ENCODE data around the gene ZC3H7B.

Gene ZC3H7B

DNA sequence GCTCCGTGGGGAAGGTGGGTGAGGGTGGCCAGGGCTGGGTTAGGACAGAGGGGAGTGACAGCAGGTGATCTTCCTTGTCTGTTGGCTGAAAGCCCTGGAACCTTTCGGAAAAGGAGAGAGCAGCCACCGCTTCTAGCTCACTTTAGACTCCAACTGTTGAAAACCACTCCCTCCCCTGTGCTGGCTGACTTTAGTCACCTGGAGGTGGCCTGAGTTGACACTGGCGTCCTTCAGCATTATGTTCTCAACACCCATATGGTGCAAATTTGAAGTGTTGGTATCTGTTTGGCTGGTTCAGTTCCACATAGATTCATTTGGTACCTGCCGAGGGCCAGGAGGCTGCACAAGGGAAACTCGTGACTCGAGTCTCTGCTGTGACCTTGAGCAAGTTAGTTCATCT, 28.8 kb downstream of the ZC3H7B start:
- no peak for DNase-seq

- DNase-seq, result no peak
Measured at GRCh38 chr22:41332217-41332939, 31.1 kb downstream of the ZC3H7B start.

GRCh38 chr22:41333806-41334205, 32.5 kb downstream of the ZC3H7B start:
- DNase-seq, result no peak

DNA sequence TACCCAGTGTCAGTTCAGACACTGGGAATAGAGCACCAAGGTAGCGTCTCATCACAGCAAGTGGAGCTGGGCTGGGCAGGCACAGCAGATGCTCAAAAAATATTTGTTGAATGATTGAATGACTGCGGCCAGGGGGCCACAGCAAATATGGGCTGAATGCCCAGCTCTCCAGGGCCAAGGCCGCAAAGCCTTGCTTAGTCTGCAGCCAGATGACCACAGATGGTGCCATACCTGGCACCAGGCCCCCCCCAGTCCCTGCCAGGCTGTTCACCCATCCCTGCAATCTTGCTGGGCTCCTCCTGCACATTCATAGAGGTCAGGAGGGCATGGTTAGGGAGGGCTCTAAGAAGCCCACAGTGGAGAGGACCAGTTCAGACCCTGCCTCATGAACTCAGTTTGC, 32.9 kb downstream of the ZC3H7B start:
- DNase-seq, result no peak

DNA sequence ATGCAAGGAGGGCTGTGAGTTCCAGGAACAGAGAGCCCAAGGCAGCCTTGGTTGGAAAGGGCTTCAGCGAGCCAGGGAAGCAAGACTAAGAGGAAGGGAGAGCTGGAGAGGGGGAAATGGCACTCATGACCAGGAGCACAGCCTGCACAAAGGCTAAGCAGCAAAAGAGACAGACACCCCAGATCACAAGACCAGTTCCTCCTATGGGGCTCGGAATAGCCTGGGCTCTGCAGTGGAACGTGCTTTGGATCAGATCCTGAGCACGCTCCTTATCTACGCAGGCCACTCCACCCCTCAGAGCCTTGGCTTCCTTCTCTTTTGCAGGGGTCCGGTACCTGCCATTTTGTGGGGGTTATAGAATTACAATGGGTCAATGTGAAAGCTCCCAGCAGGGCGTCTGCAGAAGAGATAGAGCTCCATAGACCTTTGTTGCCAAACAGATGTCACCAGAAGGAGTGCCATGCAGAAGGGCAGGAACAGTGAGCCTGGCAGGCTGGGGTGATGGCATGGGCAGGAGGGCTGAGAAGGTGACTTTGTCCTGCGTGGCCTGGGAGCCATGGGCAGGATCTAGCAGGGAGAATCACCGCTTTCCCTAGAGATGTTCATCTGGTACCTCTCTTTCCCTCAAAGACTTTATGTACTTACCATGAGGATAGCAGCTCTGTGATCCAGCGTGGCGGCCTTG, 33.8 kb downstream of the ZC3H7B start:
- no peak for DNase-seq

GRCh38 chr22:41338614-41339212, 37.4 kb downstream of the ZC3H7B start:
- no peak for DNase-seq

DNA sequence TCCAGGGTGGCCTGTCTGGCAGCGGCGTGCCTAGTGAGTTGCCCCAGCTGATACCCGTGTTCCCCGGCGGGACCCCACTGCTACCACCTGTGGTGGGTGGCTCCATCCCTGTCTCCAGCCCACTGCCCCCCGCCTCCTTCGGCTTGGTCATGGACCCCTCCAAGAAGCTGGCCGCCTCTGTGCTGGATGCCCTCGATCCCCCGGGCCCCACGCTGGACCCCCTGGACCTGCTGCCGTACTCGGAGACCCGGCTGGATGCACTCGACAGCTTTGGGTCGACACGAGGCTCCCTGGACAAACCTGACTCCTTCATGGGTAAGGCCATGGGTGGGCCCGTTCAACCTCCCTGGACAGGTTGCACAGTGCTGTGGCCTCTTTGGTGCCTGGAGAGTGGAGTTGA, 38.5 kb downstream of the ZC3H7B start:
- DNase-seq, result no peak

- DNase-seq, result no peak
Measured at GRCh38 chr22:41340357-41340756, 39.0 kb downstream of the ZC3H7B start.

- no peak for DNase-seq
Measured at GRCh38 chr22:41341012-41341411, 39.7 kb downstream of the ZC3H7B start.

- no peak for DNase-seq
Measured at GRCh38 chr22:41341990-41342389, 40.7 kb downstream of the ZC3H7B start.

- DNase-seq, result no peak
Measured at GRCh38 chr22:41343300-41343699, 42.0 kb downstream of the ZC3H7B start.

- DNase-seq, result no peak
Measured at GRCh38 chr22:41343717-41344116, 42.4 kb downstream of the ZC3H7B start.

DNA sequence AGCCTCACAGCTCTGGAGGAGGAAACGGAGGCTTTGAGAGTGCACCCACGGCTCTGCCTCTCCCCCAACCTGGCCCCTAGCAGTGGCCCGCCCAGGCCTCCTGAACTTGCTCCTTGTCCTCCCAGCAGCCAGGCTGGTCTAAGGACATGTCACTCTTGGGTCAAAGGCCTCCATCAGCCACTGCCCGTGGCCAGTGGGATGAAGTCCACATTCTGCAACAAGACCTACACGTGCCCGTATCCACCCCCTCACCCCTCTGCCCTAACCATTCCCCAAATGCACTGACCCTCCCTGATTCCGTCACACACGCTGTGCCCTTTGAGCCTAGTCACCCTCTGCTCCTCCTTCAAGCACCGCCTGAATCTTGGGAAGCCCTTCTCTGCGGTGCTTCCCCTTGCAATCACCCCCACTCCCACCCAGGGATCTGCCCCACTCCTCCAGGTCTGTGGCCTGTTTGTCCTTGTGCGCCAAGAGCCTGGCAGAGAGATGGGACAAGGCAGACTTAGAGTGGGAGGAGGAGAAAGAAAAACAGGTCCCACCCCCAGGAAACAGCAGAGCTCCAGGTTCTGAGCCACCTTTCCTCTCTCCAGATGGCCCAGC, 43.0 kb downstream of the ZC3H7B start:
- DNase-seq, result no peak

DNA sequence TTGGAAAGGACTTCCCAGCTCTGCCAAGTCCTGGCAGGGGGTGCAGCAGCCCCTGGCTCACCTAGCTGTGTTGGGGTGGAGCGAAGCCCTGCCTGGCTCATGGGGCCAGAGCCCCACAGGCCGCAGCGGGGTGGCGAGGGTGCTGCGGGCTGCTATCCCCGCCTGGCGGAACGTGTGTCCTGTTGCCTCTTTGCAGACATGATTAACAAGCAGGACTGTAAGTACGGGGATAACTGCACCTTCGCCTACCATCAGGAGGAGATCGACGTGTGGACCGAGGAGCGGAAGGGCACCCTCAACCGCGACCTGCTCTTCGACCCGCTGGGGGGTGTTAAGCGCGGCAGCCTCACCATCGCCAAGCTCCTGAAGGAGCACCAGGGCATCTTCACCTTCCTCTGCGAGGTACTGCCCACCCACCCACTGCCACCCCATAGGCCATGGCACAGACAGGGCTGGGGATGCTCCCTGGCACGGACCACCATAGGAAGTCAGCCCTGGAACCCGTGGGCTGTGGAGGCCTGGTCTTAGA, 44.5 kb downstream of the ZC3H7B start:
- DNase-seq, result no peak

GRCh38 chr22:41347066-41347859, 45.9 kb downstream of the ZC3H7B start:
- no peak for DNase-seq

DNA sequence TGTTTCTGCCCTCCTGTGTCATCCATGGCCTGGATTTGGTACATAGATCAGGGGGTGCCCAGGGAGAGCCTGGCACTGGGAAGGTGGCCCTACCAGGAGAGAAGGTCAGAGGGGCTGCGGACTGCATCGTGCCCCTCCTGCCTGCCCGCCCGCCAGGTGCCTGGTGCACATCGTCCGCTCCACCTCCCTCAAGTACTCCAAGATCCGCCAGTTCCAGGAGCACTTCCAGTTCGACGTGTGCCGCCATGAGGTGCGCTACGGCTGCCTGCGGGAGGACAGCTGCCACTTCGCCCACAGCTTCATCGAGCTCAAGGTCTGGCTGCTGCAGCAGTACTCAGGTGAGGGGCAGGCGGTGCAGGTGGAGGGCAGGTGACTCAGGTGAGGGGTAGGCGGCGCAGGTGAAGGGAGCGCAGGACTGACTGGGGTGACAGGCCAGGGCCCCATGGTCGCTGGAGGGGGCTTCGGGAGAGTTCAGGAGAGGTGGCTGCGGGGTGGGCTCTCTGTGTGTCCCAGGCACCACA, 47.7 kb downstream of the ZC3H7B start:
- no peak for DNase-seq

GRCh38 chr22:41350087-41350486, 48.8 kb downstream of the ZC3H7B start:
- no peak for DNase-seq

- DNase-seq, result no peak
Measured at GRCh38 chr22:41351011-41351410, 49.7 kb downstream of the ZC3H7B start.

DNA sequence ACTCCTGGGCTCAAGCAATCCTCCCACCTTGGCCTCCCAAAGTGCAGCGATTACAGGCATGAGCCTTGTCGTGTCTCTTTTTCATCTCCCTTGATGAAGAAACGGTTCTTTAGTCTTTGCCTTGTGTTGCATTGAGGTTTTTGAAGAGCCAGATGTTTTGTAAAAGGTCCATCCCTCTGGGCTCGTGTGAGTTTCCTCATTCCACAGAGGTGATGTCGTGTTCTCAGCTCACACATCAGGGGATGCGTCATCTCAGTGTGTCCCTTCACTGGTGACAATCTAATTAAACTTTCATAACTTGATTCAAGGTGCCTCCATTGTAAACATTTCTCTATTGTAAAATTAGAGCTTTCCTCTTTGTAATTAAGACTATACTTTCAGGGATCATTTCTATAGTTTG, 50.7 kb downstream of the ZC3H7B start:
- DNase-seq, result no peak

DNA sequence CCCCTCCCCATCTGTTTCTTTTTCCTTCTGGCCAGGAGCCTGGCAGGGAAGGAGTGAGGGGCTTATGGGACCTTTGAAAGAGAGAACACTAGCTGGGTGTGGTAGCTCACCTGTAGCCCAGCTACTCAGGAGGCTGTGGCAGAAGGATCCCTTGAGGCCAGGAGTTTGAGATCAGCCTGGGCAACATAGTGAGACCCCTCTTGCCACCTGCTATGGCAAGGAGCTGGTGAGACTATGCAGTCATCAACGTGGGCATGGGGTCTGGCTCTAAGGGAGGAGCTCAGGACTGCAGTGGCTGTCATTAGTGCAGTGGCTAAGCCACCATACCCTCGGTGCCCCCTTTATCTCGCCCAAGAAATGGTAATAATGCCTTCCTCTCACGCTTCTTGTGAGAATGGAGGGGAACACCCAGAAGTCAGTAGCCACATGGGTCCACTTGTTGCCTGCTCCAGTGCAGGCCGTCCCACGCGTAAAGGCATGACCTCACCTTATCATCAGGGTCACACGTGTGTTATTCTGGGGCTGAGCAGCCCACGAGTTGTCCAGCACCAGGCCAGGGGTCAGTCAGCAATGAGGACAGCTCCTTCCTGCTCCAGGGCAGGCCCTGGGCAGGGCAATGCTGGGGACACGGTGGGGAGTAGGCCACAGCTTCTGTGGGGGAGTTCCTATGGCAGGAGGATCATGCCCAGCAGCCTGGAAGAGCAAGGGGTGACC, 52.7 kb downstream of the ZC3H7B start:
- no peak for DNase-seq

- DNase-seq, result no peak
Measured at GRCh38 chr22:41354979-41355378, 53.7 kb downstream of the ZC3H7B start.

DNA sequence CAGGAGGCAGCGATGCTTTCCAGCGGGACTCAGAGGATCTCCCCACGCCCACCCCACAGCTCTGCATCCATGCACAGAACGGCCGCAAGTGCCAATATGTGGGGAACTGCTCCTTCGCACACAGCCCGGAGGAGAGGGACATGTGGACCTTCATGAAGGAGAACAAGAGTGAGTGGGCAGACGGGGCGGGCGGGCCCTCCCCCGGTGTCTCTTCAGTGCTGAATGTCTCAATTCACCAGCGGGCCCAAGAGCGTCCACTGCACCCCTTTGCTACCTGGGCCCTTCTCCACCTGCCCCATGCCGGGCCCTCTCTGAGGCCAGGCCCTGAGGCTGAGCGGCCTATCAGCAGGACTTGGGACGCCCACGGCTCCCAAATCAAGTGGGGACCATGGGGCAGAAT, 54.6 kb downstream of the ZC3H7B start:
- DNase-seq, result no peak

Measured in hippocampal formation (tissue), 2 donors.